Uterus (tissue), 4 donors: ENCODE measurements around the gene GPRC5C. TPM values are rescaled to one million over a fixed set of nuclear protein-coding genes. Genes with fewer than 3 reads are reported as not detected.

Source experiments
- DNase-seq, 2 donors: peaks; one replicate each; pipeline ENCODE4 v3.0.0-alpha.2; 2019 to 2020
- H3K27ac ChIP-seq, 2 donors: fragments of 200-600 bp; sonication (generic); 1 replicate in 1 of 2; 2 replicates in 1 of 2; pipeline ENCODE4 v1.5.1; 2016 to 2018
- H3K27me3 ChIP-seq, 2 donors: fragments of 200-600 bp; sonication (generic); one replicate each; pipeline ENCODE4 v1.5.1; 2018 to 2019; ENCODE audit warnings: control low read depth in 1 of 2
- H3K36me3 ChIP-seq, 2 donors: fragments of 200-600 bp; sonication (generic); one replicate each; pipeline ENCODE4 v1.5.1; 2019; ENCODE audit warnings: control low read depth in 1 of 2
- H3K4me1 ChIP-seq, 2 donors: fragments of 200-600 bp; sonication (generic); one replicate each; pipeline ENCODE4 v1.5.1; 2018 to 2019; ENCODE audit warnings: control low read depth in 1 of 2
- H3K4me3 ChIP-seq, 2 donors: fragments of 200-600 bp; sonication (generic); 1 replicate in 1 of 2; 2 replicates in 1 of 2; pipeline ENCODE4 v1.5.1; 2018 to 2019; ENCODE audit warnings: mild to moderate bottlenecking in 1 of 2
- H3K9me3 ChIP-seq, 2 donors: fragments of 200-600 bp; sonication (generic); one replicate each; pipeline ENCODE4 v1.5.1; 2019; ENCODE audit warnings: control low read depth in 1 of 2
- POLR2A ChIP-seq, 2 donors: fragments of 450-650 bp; IDR thresholded peaks; one replicate each; pipeline ENCODE4 v1.6.1; 2016; ENCODE audit warnings: antibody characterized with exemption in 2 of 2, mild to moderate bottlenecking in 1 of 2, moderate library complexity in 1 of 2
- intact Hi-C: fragments of 100-400 bp; cut with DNase I; formaldehyde crosslinking; loops from one replicate; pipeline ENCODE4 v1.15.1; 2023; ENCODE audit warnings: low total_unique reads
- total RNA-seq, 4 donors: library from RNA; depleted of rRNA in 3 of 4; stranded (reverse); fragments of >200 nt in 3 of 4; gene quantifications; one replicate each; pipeline versions ENCODE4 v1.1.0 to v1.2.4, GENCODE V29; 2014 to 2023
- TF ChIP-seq, protein P1 (sequence below), 4 experiments: fragments of 200-600 bp in 2 of 4; fragments of 450-650 bp in 2 of 4; sonication (generic) in 2 of 4; IDR thresholded peaks; one replicate each; pipeline ENCODE4 v1.5.1; 2016 to 2019; ENCODE audit warnings: antibody characterized with exemption in 4 of 4, mild to moderate bottlenecking in 2 of 4, moderate library complexity in 1 of 4
- donor health status: DM: yes; HTN: yes; CAD: no.

The GPRC5C gene
- total RNA-seq, 4 donors from 2014 or later, result 2.8 to 56.8 (median 27.6) TPM

DNA sequence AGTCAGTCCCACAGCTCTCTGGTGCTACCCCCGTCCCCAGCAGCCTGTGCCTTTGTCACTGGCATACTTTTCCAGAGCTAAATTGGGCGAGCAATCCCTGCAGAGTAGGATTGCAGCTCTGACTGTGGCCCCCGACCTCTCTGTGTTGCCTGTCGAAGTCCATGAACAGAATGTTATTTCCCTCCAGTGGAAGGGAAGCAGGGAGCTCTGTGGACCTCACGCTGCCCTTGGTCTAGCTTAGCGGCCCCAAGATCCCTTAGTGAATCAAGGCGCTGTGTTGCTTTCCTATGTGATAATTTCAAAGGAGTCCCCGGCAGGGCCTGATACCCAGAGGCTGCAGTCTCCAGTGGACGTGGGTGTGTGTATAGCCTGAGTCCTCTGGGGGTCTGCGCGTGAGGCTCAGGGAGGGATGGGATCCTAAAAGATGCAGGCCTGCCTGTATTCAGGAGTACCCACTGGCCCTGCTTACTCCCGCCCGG lies 19.1 kb downstream of the GPRC5C start:
- intact Hi-C loops, result no loop called here
- no peaks in the 10 kb centered on the region for H3K9me3 ChIP-seq
- H3K27me3 ChIP-seq, result no peaks in the 10 kb centered on the region
- no peaks in the 10 kb centered on the region for H3K36me3 ChIP-seq
- H3K4me1 ChIP-seq, result peaks cover 0 to 10% of the 10 kb centered on the region in 2 donors
- H3K4me3 ChIP-seq, result no peak overlapping the region
- DNase-seq, result no peak
- peak overlapping the region in 1 of 2 donors; percentile 81 for H3K27ac ChIP-seq
- no peak for TF ChIP-seq POLR2A (IDR thresholded peaks at IDR 0.05)
- TF ChIP-seq, protein P1, sequence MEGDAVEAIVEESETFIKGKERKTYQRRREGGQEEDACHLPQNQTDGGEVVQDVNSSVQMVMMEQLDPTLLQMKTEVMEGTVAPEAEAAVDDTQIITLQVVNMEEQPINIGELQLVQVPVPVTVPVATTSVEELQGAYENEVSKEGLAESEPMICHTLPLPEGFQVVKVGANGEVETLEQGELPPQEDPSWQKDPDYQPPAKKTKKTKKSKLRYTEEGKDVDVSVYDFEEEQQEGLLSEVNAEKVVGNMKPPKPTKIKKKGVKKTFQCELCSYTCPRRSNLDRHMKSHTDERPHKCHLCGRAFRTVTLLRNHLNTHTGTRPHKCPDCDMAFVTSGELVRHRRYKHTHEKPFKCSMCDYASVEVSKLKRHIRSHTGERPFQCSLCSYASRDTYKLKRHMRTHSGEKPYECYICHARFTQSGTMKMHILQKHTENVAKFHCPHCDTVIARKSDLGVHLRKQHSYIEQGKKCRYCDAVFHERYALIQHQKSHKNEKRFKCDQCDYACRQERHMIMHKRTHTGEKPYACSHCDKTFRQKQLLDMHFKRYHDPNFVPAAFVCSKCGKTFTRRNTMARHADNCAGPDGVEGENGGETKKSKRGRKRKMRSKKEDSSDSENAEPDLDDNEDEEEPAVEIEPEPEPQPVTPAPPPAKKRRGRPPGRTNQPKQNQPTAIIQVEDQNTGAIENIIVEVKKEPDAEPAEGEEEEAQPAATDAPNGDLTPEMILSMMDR (IDR thresholded peaks at IDR 0.05), result no peak

DNA sequence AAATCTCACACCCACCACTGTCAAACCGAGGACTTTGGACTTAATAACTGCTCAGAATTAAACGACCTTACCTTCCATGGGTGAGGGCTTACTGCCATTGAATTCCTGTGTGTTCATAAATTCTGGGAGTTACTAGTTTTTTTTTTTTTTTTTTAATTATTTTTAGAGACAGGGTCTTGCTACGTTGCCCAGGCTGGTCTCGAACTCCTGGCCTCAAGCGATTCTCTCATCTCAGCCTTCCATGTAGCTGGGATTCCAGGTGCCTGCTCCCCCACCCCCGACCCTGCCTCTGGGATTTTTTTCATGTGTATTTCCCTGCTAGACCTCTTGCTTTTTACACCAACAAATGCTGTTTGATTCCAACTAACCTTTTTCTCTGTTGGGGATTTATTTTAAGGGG lies 19.7 kb downstream of the GPRC5C start:
- no peak for TF ChIP-seq POLR2A (IDR thresholded peaks at IDR 0.05)
- TF ChIP-seq, protein P1 (IDR thresholded peaks at IDR 0.05), result no peak
- no peak overlapping the region for H3K4me3 ChIP-seq
- H3K4me1 ChIP-seq, result peaks cover 0 to 10% of the 10 kb centered on the region in 2 donors
- DNase-seq, result no peak
- H3K27ac ChIP-seq, result peak overlapping the region in 1 of 2 donors; percentile 81
- H3K36me3 ChIP-seq, result no peaks in the 10 kb centered on the region
- intact Hi-C loops, result no loop called here
- H3K9me3 ChIP-seq, result no peaks in the 10 kb centered on the region
- no peaks in the 10 kb centered on the region for H3K27me3 ChIP-seq

DNA sequence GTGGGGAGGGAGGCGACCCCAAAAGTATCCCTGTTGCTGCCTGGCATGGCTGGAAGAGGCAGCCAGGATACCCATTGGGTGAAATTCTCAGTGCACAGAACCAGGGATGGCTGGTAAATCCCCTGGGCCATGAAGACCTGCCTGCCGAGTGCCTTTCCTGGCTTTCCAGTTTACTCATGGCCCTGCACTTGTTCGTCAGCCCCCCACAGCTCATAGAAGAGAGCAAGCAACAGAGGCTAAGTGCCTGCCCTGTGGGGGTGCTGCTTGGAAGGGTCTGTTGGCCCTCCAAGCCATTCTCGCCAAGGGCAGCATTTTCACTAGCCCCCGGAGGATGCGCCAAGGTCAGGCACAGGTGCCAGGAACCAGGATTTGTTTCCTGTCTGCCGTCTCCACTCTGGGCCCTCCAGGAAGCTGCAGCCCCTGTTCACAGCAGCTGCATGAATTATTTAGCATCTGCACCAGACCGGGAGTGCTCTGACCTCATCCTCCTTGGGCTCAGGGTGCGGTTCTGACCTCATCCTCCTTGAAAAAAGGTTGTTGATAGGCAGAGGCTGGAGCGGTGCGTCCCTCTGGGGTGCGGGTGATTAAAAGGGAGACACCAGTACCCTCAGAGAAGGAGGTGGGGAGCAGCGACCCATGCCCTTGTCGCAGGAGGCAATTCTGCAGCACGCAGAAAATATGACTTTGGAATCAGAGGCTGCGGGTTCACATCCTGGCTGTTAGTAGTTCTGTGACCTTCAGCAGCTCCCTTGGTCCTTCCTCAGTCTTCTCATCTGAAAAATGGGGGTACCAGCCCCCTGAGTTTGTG lies 20.3 kb downstream of the GPRC5C start:
- Histone ChIP-seq H3K4me1 (peaks cover 0 to 10% of the 10 kb centered on the region in 2 donors), H3K4me3 (no peak overlapping the region), H3K36me3 (no peaks in the 10 kb centered on the region), H3K27ac (peak overlapping the region; percentile 69 to 81), H3K9me3 (no peaks in the 10 kb centered on the region), H3K27me3 (no peaks in the 10 kb centered on the region)
- no peak for DNase-seq
- intact Hi-C loops, result no loop called here
- TF ChIP-seq POLR2A (IDR thresholded peaks at IDR 0.05), result no peak
- TF ChIP-seq, protein P1 (IDR thresholded peaks at IDR 0.05), result no peak

DNA sequence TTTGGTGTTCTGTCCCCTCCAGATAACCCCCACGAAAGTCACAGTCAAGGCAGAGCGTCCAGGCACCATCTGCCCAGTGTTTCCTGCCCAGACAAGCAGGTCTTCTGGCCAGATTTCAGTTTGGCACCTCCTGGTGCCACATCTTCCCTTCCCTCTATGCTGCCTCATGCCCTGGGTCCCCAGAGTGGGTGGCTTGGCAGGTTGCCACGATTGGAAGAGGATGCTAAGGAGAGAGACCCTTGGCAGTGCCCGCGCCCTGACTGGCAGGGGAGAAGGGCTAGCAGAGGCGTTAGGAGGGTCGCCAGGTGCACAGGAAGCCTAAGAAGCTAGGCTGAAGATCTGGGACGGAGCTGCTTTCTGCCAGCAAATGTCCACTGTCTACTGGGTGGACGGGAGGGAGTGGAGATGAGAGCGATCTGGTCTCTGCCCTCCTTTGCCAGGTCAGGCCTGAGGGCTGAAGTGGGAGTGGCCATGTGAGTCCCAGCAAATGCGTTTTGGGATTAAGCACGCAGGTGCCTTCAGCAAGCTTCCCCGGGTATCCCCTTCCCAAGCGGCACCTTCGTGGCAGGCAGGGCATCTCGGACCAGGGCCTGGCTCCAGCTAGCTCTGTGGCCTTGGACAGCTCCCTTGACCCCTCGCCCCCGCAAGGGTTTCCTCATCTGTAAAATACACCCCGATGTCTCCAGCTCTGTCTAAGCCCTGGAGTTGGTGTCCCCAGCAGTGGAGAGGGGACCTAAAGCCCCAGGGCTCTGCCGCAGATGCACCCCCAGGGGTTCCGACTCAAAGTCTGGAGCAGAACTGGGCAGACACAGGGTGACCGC lies 21.2 kb downstream of the GPRC5C start:
- Histone ChIP-seq H3K4me1 (peaks cover 0 to 10% of the 10 kb centered on the region in 2 donors), H3K27me3 (no peaks in the 10 kb centered on the region), H3K4me3 (peak overlapping the region in 1 of 2 donors; percentile 20), H3K27ac (peak overlapping the region; percentile 69 to 81), H3K9me3 (no peaks in the 10 kb centered on the region), H3K36me3 (no peaks in the 10 kb centered on the region)
- intact Hi-C loops, result no loop called here
- peak in 1 of 2 donors; percentile 55 for DNase-seq
- TF ChIP-seq POLR2A (IDR thresholded peaks at IDR 0.05), result no peak
- TF ChIP-seq, protein P1 (IDR thresholded peaks at IDR 0.05), result no peak
